NB4 (cell line): ENCODE measurements around the gene TCAF1.

Experiments
- CTCF ChIP-seq: IDR thresholded peaks from one replicate; pipeline ENCODE4 v1.5.1; 2012; ENCODE audit warnings: low read depth, low read length
- MAX ChIP-seq: IDR thresholded peaks from 2 replicates; pipeline ENCODE4 v1.6.1; 2011; ENCODE audit warnings: low read depth, low read length
- MYC ChIP-seq: IDR thresholded peaks from 2 replicates; pipeline ENCODE4 v1.6.1; 2011; ENCODE audit warnings: low read depth, low read length
- POLR2A ChIP-seq: IDR thresholded peaks from 2 replicates; pipeline ENCODE4 v1.6.1; 2011; ENCODE audit warnings: mild to moderate bottlenecking; ENCODE audit not compliant: insufficient read length; ENCODE audit errors: extremely low read depth

- TF ChIP-seq CTCF (no peak), MAX (no peak), POLR2A (no peak), MYC (no peak)
These were observed 19.9 kb downstream of the TCAF1 start for GRCh38 chr7:143882020-143882603.
